Adrenal gland (tissue), 12 donors: ENCODE measurements around the gene DDX6. TPM values are rescaled to one million over a fixed set of nuclear protein-coding genes. Genes with fewer than 3 reads are reported as not detected.
"Not testable (repeated sequence)": the region's sequence is repeated elsewhere in the genome, so short reads cannot be mapped to it uniquely, and the experiment has no call there.

Experiments used
- DNase-seq, 7 donors: peaks; one replicate each; pipeline ENCODE4 v3.0.0-alpha.2; 2019 to 2020
- H3K27ac ChIP-seq, 5 donors: fragments of 200-600 bp; sonication (generic) in 4 of 5; 1 replicate in 3 of 5; 2 replicates in 2 of 5; pipeline versions ENCODE4 v1.5.1 to v1.8.0; 2016 to 2020; ENCODE audit warnings: mild to moderate bottlenecking in 1 of 5
- H3K27me3 ChIP-seq: fragments of 200-600 bp; 2 replicates; pipeline ENCODE4 v1.8.0; 2021
- H3K36me3 ChIP-seq, 2 donors: fragments of 200-600 bp; replicated peaks in 1 of 2; 1 replicate in 1 of 2; 2 replicates in 1 of 2; pipeline versions ENCODE4 v1.5.1 to v1.8.0; 2018 to 2022
- H3K4me1 ChIP-seq, 2 donors: fragments of 200-600 bp; replicated peaks in 1 of 2; 1 replicate in 1 of 2; 2 replicates in 1 of 2; pipeline versions ENCODE4 v1.5.1 to v1.8.0; 2018 to 2021
- H3K4me3 ChIP-seq, 4 donors: fragments of 200-600 bp; sonication (generic) in 3 of 4; one replicate each; pipeline ENCODE4 v1.5.1; 2016 to 2018
- H3K9me3 ChIP-seq, 3 donors: fragments of 200-600 bp; sonication (generic) in 1 of 3; replicated peaks in 1 of 3; 1 replicate in 2 of 3; 2 replicates in 1 of 3; pipeline versions ENCODE4 v1.5.1 to v1.8.0; 2016 to 2021
- CTCF ChIP-seq, 6 experiments: fragments of 450-650 bp in 4 of 6; fragments of 200-600 bp in 2 of 6; sonication (generic) in 1 of 6; IDR thresholded peaks; 1 replicate in 5 of 6; 2 replicates in 1 of 6; pipeline versions ENCODE4 v1.5.1 to v1.8.0; 2016 to 2021; ENCODE audit warnings: antibody characterized with exemption in 6 of 6, mild to moderate bottlenecking in 2 of 6, moderate library complexity in 1 of 6
- POLR2A ChIP-seq, 2 donors: fragments of 450-650 bp; IDR thresholded peaks; one replicate each; pipeline ENCODE4 v1.6.1; 2017; ENCODE audit warnings: antibody characterized with exemption in 2 of 2, mild to moderate bottlenecking in 2 of 2, moderate library complexity in 1 of 2
- WGBS, 4 donors: extraction: QIAGEN DNeasy Blood & Tissue Kit in 2 of 4; methylation state at CpG; one replicate each; pipeline versions ENCODE4 v1.1.5 to v1.1.7; 2013 to 2017; 5-methylcytosine and 5-hydroxymethylcytosine counted together
- intact Hi-C, 2 donors: fragments of 100-400 bp; cut with DNase I; formaldehyde crosslinking; loops; one replicate each; pipeline versions ENCODE4 v1.14.1 to v1.15.0; 2022 to 2023
- polyA plus RNA-seq, 3 donors: library from polyadenylated mRNA; stranded (reverse); fragments of 200-250 nt in 2 of 3; fragments of 350-450 nt in 1 of 3; fragmentation: Illumina TruSeq in 1 of 3; extraction: RNeasy Lipid Tissue Mini Kit (QIAGEN cat#74804) in 1 of 3; gene quantifications; one replicate each; pipeline ENCODE4 v1.2.3, GENCODE V29; 2013 to 2014
- total RNA-seq, 9 donors: library from RNA; depleted of rRNA in 4 of 9; stranded (reverse); fragments of >200 nt in 4 of 9; fragments of 120-200 nt in 1 of 9; fragmentation: NEBNext Ultra II Directional in 1 of 9; extraction: Animal tissue kit (Norgen Biotek cat#: 25700) in 1 of 9; gene quantifications; one replicate each; pipeline versions ENCODE4 v1.1.0 to v1.2.4, GENCODE V29; 2013 to 2023
- donor health status: healthy with polysubstance abuse.
- donor health status: Bipolar disorder and iron deficiency.
- donor health status: DM: yes; HTN: yes; CAD: no.
- donor health status: DM: no; HTN: no; CAD: no.
- donor health status: DM: no; HTN: no; CAD: no.
- donor health status: DM: yes; HTN: yes; CAD: no.

The DDX6 gene
- total and polyA plus RNA-seq, 12 donors: 17.6 to 138 (median 92.4) TPM

- peaks cover 0 to 9% of the 10 kb centered on the region in 2 donors for H3K4me1 ChIP-seq
- DNase-seq: peak in 1 of 7 donors; percentile 28
- 62 to 70% (median 68%) methylated on average over 6 of the region's 6 CpGs for WGBS, 4 donors
- H3K27ac ChIP-seq: no peak overlapping the region
- intact Hi-C loops: no loop called here
- no peaks in the 10 kb centered on the region for H3K9me3 ChIP-seq
- H3K36me3 ChIP-seq: no peaks in the 10 kb centered on the region
- no peaks in the 10 kb centered on the region for H3K27me3 ChIP-seq
- no peak overlapping the region for H3K4me3 ChIP-seq
- no peak for TF ChIP-seq CTCF (IDR thresholded peaks at IDR 0.05)
Measured at GRCh38 chr11:118834427-118835028, 43.6 kb upstream of the DDX6 start.

GRCh38 chr11:118827118-118827517 is 36.2 kb upstream of the DDX6 start:
- TF ChIP-seq CTCF (IDR thresholded peaks at IDR 0.05) (no peak), POLR2A (IDR thresholded peaks at IDR 0.05) (no peak)
- WGBS, 4 donors: 85 to 93% (median 91%) methylated on average over 7 of the region's 7 CpGs
- Histone ChIP-seq H3K9me3 (no peaks in the 10 kb centered on the region), H3K4me3 (no peak overlapping the region), H3K4me1 (no peaks in the 10 kb centered on the region), H3K27me3 (no peaks in the 10 kb centered on the region), H3K27ac (no peak overlapping the region), H3K36me3 (no peaks in the 10 kb centered on the region)
- intact Hi-C loops: no loop called here
- DNase-seq: no peak

GRCh38 chr11:118822936-118823510 is 32.1 kb upstream of the DDX6 start:
- WGBS, 4 donors: 86 to 93% (median 90%) methylated on average over 8 of the region's 8 CpGs
- H3K27me3 ChIP-seq, H3K36me3 ChIP-seq, H3K4me3 ChIP-seq, DNase-seq, intact Hi-C loops, H3K27ac ChIP-seq, H3K9me3 ChIP-seq: not testable (repeated sequence)
- peaks cover 3 to 12% of the 10 kb centered on the region in 2 donors for H3K4me1 ChIP-seq

- intact Hi-C loops: no loop called here
- Histone ChIP-seq H3K4me1 (peaks cover 3 to 12% of the 10 kb centered on the region in 2 donors), H3K36me3 (no peaks in the 10 kb centered on the region), H3K27ac (peak overlapping the region; percentile 15 to 85 (median 52)), H3K4me3 (no peak overlapping the region), H3K27me3 (no peaks in the 10 kb centered on the region), H3K9me3 (no peaks in the 10 kb centered on the region)
- WGBS, 4 donors: 36 to 46% (median 38%) methylated on average over 11 to 14 of the region's 14 CpGs
- DNase-seq: peak; percentile 93 to 97 (median 95)
- no peak for TF ChIP-seq POLR2A (IDR thresholded peaks at IDR 0.05)
- peak in 1 of 6 experiments; percentile 5 for TF ChIP-seq CTCF (IDR thresholded peaks at IDR 0.05)
Measured at GRCh38 chr11:118820412-118821357, 29.7 kb upstream of the DDX6 start.
